Esophagus muscularis mucosa (tissue), 4 donors: ENCODE data around the gene FNBP1.

Source experiments
- EP300 ChIP-seq: sonication (generic); formaldehyde crosslinking; IDR thresholded peaks from one replicate; pipeline ENCODE4 v1.6.1; 2017; ENCODE audit warnings: antibody characterized with exemption
- POLR2A ChIP-seq: fragments of 450-650 bp; IDR thresholded peaks from one replicate; pipeline ENCODE4 v1.6.1; 2017; ENCODE audit warnings: antibody characterized with exemption, moderate library complexity, mild to moderate bottlenecking, low read depth
- POLR2AphosphoS5 ChIP-seq, 2 donors: sonication (generic); formaldehyde crosslinking; IDR thresholded peaks; one replicate each; pipeline ENCODE4 v1.6.1; 2017; ENCODE audit warnings: antibody characterized with exemption in 2 of 2
- TF ChIP-seq, protein P1 (sequence below), 3 experiments: fragments of 200-600 bp in 2 of 3; fragments of 450-650 bp in 1 of 3; sonication (generic) in 2 of 3; IDR thresholded peaks; one replicate each; pipeline ENCODE4 v1.5.1; 2017 to 2019; ENCODE audit warnings: antibody characterized with exemption in 3 of 3, mild to moderate bottlenecking in 2 of 3, moderate library complexity in 1 of 3

DNA sequence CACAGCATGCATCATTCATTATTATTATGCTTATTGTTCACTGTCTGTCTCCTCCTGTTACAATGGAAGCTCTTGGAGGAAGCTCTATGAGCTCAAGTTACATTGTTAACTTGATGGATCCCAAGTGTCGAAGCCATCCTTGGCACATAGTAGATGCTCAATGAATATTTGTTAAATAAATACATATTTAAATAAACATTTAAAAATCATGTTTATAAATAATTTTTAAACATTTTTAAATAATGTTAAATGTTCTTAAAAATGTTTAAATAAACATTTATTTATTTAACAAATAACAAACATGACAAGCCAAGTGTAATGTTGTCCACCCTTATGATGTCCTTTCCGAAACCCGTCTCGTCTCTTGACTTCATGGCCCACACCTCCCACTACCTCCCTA lies 138.3 kb downstream of the FNBP1 start:
- TF ChIP-seq, protein P1, sequence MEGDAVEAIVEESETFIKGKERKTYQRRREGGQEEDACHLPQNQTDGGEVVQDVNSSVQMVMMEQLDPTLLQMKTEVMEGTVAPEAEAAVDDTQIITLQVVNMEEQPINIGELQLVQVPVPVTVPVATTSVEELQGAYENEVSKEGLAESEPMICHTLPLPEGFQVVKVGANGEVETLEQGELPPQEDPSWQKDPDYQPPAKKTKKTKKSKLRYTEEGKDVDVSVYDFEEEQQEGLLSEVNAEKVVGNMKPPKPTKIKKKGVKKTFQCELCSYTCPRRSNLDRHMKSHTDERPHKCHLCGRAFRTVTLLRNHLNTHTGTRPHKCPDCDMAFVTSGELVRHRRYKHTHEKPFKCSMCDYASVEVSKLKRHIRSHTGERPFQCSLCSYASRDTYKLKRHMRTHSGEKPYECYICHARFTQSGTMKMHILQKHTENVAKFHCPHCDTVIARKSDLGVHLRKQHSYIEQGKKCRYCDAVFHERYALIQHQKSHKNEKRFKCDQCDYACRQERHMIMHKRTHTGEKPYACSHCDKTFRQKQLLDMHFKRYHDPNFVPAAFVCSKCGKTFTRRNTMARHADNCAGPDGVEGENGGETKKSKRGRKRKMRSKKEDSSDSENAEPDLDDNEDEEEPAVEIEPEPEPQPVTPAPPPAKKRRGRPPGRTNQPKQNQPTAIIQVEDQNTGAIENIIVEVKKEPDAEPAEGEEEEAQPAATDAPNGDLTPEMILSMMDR (IDR thresholded peaks at IDR 0.05) = no peak
- TF ChIP-seq POLR2A (no peak), EP300 (no peak), POLR2AphosphoS5 (IDR thresholded peaks at IDR 0.05) (no peak)
